ENCODE measurements around the gene KNDC1.
"Not testable (repeated sequence)": the region's sequence is repeated elsewhere in the genome, so short reads cannot be mapped to it uniquely, and the experiment has no call there.

The KNDC1 gene

DNA sequence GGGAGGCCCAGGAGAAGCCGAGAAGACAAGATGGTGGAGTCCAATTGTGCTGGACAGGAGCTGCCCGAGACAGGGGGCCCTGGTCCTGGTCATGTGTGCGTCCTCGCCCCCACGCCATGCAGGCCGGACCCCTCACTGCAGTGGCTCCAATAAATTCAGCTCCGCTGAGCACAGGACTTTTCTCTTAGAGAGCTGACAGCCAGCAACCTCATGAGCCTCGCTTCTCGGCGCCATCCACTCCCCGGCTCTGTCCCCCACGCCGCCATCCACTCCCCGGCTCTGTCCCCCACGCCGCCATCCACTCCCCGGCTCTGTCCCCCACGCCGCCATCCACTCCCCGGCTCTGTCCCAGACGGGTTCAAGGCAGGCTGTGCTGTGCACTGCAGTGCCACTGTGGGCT lies 67.2 kb downstream of the KNDC1 start:
- no peak for DNase-seq

DNA sequence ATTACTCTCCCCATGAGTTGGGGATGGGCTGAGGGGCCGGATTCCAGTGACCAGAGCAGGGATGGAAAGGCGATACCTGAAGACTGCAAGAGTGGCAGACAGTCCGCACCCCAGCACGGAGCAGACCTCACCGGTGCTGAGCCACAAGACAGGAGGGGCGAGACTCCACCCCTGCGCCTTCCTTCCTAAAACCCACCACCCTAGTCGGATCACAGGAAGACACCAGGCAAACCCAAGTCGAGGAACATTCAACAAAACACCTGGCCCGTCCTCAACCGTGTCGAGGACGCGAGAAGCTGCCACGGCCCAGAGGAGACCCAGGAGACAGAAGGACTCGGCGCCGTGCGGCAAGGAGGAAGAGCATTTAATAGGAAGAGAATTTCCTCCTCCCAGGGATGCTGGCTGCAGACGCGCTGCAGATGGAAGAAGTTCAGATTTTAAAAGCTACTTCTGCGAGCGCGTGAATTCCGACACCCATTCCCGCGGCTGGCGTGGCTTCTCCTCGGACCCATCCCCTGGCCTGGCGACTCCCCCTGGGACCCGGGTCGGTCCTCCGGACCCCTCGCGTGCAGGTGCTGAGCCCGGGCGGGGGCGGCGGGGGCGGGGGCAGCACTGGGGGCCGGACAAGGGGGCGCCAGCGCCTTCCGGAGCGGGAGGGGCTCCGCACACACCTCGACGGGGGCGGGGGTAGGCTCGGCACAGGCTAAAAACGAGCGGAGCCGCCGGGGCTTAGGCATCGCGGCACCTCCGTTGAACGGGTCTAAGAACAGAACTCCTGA lies 69.4 kb downstream of the KNDC1 start:
- no peak for DNase-seq

DNA sequence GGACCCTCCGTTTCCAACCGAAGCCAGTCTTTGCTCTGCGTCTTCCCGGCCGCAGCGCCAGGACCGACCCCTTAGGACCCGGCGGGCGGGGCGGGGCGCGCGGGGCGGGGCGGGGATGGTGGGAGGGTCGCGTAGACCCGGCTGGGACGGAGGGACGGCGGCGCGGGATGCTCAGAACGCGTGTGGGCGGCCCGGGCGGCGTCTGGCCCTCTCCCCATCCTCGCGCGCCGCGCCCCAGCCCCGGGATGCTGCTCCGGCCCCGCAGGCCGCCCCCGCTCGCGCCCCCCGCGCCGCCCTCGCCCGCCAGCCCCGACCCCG lies 70.0 kb downstream of the KNDC1 start, which contains the start of gene UTF1:
Gene UTF1 (plus strand): TSS at position 174 of the 318 bp plus-strand sequence. CDS start 72 bp downstream, at position 246.
- DNase-seq: no peak

DNA sequence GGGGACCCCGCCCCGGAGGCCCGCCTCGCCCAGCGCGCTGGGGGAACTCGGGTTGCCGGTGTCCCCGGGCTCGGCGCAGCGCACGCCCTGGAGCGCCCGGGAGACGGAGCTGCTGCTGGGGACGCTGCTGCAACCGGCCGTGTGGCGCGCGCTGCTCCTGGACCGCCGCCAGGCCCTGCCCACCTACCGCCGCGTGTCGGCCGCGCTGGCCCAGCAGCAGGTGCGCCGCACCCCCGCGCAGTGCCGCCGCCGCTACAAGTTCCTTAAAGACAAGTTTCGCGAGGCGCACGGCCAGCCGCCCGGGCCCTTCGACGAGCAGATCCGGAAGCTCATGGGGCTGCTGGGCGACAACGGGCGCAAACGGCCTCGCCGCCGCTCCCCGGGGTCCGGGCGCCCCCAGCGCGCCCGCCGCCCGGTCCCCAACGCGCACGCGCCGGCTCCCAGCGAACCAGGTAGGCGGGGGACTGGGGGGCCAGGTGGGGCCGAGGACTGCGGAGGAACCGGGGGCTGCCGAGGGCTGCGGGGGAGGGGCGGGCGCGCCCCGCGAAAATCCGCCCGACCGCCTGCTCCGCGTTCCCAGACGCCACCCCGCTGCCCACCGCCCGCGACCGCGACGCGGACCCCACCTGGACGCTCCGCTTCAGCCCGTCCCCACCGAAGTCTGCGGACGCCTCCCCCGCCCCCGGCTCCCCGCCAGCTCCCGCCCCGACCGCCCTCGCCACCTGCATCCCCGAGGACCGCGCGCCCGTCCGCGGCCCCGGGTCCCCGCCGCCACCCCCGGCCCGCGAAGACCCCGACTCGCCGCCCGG lies 70.6 kb downstream of the KNDC1 start:
- no peak for DNase-seq

DNA sequence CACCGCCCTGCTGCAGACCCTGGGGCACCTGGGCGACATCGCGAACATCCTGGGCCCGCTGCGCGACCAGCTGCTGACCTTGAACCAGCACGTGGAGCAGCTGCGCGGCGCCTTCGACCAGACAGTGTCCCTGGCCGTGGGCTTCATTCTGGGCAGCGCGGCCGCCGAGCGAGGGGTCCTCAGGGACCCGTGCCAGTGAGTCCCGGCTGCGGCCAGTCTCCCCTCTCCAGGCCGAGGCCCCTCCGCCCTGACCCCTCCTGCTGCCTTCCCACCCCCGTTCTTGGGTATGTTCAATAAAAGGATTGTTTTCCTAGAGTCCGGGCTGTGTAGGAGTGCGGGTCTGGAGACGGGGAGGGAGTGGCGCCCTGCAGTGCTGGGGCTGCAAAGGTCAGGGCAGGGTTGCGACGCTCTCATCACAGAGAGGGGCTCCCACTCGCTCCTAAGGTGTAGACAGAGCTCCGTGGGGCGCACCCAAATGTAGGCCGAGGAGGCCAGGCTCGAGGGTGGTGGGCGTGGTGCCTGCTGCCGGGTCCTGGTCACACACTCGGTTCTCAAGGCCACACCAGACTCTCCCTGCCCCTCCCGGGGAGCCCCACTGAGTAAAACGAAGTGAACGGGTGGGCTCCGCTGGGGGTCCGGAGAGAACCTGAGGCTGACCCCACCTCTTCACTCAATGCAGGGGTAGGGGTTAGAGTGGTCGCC lies 71.4 kb downstream of the KNDC1 start:
- DNase-seq: no peak

DNA sequence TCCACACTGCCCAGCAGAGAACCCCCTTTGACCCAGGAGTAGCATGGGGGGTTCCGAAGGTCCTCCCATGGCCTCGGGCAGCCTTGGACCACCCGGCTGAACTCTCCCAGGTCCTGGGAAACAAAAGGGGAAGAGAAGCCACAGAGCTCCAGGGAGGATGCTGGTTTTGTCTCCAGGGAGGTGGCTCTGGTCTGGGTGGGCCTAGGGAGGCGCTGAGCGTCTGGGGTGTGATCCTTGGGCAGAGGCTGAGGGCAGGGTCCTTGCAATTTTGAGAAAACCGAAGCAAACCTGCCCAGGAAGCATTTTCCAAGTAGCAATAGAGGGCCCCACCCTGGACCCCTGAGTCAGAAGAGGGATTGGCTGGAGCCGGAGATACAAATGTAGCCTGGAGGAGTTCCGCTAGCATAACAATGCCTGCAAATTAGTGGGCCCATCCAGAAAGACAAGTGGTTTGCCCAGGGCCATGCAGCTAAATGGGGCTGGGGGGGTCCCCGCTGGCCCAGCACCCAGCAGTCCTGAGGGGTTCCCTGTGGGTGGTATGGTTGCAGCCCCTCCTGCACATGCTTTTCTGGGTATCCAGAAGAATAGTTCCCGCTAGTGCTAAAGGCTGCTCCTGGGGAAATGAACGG lies 72.0 kb downstream of the KNDC1 start:
- no peak for DNase-seq

DNA sequence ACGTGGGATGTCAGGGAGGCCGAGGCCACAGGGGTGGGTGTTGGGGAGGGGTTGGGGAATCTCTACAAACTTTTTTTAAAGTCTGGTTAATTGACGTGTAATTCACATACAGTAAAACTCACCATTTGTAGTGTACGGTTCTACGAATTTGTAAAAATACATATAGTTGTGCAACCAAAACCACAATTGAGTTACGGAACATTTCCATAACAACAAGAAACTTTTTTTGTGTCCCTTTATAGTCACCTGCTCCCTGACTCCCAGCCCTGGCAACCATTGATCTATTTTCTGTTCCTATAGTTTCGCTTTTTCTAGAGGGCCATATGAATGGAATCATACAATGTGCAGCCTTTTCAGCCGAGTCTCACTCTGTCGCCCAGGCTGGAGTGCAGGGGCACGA lies 74.8 kb downstream of the KNDC1 start:
- not testable (repeated sequence) for DNase-seq

DNA sequence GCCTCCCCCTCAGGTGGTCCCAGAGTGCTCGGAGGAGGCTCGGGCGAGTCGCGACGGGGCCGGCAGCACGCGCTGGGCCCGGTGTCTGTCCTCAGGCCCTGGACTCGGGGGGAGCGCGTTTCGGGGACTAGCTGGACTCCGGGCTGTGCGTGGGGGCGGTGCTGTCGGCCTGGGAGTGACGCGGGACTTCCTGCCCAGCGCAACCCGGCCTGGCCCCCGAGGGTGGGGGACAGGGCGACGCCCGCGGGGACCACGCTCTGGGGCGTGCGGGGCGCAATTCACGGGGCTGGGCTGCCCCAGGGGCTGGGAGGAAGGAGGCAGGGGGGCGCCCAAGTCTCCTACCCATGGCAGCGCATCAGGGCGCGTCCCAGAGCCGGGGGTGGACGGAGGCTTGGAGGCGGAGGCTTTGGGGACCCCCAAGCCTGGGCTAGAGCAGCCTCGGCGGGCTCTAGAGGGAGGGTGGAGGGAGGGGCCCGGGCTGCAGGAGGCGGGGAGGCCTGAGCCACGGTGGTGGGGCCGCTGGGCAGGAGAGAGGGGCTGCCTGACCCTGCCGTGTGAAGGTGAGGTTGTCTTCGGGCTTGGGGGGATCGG lies 75.3 kb downstream of the KNDC1 start:
- DNase-seq: no peak

DNA sequence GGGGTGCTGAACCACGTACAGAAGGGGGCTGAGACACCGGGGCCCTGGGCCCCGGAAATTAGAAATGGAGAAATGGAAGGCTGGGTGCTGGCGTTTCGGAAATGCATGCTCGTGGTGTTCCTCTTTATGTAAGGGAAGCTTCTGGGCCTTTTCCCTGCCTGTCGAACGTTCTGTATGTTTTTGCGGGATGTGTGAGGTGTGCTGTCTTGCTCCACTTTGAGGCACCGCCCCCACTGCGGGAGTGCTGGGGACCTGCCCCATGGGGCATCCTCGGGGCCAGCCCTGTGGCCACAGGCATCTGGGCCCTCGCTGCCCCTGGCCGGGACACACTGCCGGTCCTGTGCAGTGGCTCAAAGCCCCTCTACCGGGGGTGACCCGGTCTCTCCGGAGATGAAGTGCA lies 75.9 kb downstream of the KNDC1 start:
- DNase-seq: no peak

DNA sequence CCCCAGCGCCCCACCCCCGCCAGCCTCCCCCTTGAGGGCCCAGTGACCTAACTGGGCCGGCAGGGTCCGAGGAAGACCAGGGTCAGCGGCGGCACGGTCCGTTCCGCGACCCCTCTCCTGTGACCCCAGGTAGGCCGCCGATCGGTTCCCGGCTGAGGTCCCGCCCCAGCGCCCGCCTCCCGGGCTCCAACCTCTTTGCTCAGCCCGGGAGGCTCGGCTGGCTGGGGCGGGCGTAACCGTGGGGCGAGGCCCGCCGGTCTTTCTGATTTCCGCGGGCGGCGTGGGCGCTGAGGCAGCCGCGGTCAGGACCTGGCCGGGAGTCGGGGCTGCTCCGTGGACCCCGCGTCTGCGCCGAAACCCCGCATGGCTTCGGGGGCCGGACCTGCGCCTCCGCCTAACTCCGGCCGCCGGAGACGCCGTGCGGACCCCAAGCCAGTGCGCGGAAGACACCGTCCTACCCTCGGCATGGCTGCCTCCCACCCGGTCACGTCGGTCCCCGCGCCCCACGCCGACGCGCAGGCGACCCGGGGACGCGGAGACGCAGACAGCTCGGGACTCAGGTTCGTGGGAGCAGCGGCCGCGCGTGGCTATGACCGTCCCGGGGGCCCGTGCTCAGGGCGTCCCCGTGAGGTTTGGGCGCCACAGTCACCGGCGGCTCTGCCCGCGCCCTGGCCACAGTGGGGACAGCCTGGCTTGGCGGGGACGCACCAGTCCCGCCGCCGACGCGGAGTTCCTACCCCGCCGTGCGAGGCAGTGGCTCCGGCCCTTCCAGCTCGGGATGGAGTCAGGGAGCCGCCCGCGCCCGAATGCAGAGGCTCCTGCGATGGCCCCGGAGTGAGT lies 76.6 kb downstream of the KNDC1 start:
- no peak for DNase-seq

DNA sequence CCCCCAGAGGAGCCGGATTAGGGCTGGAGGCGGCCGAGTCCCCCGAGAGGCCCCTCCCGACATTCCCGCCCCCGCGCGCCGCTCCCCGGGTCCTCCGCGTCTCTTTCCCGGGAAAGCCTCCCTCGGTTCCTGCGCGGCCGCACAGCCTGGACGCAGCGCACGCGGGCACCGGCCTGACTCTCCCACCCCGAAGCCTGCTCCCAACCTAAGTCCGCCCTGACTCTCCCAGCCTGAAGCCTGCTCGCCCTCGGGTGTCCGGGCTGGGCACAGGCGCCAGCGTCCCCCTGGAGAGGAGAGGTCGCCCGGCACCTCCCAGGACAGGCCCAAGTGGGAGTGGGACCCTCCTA lies 77.2 kb downstream of the KNDC1 start:
- DNase-seq: no peak

DNA sequence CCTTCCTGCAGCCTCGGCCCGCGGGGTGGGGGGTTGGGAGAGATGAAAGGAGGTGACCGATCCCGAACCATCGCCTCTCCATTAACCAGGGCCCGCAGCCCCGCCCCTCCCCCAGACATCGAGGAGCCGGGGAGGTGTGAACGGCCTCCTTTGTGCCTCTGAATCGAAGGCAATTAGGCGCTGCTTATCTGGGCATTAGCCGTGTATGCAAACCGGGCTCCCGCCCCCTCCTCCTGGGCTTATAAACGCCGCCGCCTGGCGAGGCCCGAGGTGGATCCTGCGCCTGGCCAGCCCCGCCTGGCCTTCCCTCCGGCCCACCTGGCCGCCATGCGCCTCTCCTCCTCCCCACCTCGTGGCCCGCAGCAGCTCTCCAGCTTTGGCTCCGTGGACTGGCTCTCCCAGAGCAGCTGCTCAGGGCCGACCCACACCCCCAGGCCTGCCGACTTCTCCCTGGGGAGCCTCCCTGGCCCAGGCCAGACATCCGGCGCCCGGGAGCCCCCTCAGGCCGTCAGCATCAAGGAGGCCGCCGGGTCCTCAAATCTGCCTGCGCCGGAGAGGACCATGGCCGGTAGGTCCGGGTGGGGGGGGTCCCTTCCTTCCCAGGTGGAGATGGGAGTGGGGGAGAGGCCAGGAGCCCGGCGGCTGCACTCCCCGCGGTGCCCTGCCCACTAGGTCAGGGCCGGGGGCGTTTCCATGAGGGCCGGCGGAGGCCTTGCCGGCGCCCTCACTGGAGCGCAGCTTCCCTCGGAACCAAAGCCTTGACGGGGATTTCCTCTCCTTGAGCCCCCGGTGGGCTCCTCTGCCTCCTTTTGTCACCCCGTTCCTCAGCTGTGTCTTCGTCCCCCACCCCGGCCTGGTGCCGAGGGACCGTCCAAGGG lies 77.8 kb downstream of the KNDC1 start, which contains the start of gene VENTX:
Gene VENTX (plus strand): TSS at position 268 of the 878 bp plus-strand sequence. CDS start 60 bp downstream, at position 328.
- DNase-seq: no peak

DNA sequence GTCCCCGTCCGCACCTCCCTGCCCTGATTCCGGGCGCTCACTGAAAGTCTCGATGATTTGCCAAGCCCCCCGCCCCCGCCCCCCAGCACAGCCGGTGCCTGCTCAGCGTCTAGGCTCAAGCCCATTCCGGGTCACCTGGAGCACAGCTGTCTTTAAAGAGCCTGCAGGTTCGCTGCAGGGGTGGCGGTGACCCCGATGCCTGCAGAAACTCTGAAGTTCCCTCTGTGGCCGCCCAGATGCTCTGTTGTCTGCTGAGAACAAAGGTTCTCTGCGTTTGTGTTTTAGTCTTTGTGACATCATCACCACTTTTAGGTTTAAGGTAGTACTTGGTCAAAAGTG lies 78.4 kb downstream of the KNDC1 start:
- no peak for DNase-seq

DNA sequence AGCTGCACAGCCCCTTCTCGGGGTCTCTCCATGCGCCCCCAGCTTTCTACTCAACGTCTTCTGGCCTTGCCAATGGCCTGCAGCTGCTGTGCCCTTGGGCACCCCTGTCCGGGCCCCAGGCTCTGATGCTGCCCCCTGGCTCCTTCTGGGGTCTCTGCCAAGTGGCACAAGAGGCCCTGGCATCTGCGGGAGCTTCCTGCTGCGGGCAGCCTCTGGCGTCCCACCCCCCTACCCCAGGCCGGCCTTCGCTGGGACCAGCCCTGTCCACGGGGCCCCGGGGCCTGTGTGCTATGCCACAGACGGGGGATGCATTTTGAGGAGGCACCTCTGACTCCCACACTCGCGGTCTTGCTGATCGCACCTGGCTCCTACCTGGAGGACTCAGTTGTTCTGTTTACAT lies 80.0 kb downstream of the KNDC1 start:
- no peak for DNase-seq

DNA sequence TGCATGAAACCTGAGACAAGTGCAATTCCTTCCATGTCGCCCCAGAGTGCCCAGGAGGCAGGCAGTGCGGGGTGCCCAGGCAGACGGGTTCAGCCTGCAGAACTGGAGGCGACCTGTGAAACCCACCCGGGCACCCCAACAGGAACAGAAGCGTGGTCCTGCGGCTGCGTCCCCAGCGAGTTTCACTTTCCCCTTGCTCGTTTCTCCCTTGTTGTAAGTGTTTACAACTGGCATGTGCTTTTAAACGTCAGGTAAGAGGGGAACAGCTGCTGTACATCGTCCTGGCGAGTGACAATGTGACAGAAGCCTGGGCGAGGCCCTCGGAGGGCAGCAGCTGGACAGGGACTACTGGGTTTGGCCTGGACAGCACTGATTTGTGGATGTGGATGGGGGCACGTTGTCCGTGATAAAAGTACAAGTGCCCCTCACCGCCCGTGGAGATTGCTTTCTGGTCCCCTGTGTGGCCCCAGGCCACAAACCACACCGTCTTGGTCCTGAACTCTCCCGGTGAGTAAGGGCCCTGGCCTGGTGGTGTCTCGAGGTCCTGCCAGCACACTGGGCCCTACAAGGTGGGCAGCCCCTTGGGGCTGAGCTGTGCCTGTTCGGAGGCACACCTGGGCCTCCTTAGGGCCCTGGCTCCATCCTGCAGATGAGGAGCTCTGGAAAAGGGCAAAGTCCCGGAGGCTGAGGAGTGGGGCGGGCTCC lies 81.6 kb downstream of the KNDC1 start:
- no peak for DNase-seq

DNA sequence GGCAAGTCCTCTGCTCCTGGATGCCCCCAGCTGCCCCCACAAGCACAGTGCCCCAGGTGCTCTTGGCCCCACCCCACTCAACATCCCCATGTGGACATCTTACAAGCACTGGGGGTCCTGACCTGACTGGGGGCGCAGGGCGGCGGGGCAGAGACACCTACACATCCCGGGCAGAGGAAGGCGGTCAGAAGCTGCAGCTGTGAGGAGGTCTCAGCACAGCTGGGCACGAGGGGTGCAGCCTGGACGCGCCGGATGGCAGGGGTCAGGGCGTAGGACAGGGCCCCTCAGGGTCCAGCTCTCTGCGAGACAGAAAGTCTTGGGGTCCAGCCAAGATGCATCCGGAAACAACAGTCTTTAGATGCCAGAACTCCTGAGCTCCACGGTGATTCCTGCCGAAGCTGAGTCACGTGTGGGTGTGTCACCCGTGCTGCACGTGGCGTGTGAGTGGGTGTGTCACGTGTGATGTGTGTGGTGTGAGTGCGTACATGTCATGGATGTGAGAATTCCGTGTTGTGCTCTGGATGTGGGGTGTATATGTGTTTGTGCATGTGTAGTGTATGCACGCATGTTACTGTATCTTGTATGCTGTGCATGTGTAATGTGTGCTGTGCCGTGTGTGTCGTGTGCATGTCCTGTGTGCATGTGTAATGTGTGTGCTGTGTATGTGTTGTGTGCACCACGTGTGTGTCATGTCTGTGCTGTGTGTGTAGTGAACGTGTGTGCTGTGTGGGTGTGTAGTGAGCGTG lies 82.8 kb downstream of the KNDC1 start:
- no peak for DNase-seq

DNA sequence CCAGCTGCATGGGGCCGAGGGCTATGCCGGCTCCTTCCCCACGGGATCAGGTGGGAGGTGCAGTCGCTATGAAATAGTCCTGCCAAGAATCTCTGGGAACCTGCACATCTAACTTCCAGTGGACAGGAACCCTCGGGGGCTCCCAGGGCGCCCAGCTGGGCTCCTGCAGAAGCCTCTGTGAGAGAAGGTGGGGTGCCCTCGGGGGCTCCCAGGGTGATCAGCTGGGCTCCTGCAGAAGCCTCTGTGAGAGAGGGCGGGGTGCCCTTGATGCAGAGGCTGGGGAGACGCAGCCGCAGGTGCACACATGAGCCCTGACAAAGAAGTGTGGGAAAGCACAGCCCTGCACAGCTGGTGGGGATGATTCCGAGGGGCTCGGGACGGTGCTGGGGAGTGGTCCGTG lies 83.6 kb downstream of the KNDC1 start:
- no peak for DNase-seq

DNA sequence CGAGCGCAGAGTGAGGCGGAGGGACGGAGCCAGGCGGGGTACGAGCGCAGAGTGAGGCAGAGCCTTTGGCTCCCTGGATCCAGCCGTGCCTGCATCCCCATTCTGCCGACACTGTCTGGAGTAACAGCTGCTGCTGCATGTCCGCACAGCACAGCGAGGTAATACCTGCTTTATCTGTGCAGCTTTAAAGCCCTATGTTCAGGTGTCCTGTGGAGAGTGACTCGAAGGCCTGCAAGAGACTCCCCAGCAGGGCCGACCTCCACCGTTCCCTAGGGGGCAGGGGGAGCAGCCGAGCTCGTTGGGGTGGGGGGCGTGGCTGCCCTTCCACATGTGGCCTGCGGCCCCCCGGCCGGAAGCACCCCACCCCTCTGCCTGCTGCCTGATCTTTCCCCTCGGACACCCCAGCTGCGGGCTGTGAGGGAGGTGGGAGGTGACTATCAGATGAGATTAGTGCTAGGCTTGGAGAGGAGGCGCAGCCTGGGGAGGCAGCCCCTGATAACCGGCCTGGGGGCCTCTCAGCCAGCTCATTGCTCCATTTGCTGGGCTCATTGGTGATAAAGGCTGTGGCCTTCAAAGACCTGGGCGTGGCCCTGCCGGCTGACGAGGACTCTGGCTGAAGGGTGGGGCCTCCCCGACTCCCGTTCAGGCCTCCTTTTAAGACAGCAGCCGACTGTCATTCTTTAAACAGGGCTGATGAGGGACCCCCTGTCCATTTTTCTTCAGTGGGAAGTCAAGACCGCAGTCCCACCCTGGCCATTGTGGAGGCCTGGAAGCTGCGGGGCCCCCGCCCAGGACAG lies 85.6 kb downstream of the KNDC1 start:
- DNase-seq: no peak

DNA sequence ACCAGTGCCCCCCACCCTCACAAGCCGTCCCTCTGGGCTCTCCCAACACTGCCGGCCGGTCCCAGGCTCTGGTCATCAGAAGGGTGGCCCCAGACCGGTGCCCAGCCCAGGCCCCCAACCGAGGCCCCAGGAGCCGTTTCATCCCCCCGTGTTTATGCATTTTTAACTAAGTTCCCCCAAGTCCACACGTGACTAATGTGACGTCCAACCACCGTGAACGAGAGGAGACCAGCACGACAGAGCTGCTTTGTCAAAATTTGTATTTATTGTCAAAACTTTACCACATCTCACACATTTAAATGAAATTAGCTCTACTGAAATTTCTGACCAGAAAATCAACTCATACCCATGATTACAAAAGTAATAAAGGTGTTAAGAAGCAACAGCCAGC lies 86.2 kb downstream of the KNDC1 start:
- DNase-seq: no peak

Data from NCI-H1417 treated with DMSO at 0.1 percent for 48 hours (cell line).